Chondrocyte (in vitro differentiated cells): Measurements from ENCODE around the gene AIM2. TPM values are rescaled to one million over a fixed set of nuclear protein-coding genes. Genes with fewer than 3 reads are reported as not detected.

Experiments used
- DNase-seq: peaks from one replicate; pipeline ENCODE4 v3.0.0; 2021; ENCODE audit warnings: mixed read lengths, low spot score
- H3K27ac Mint-ChIP-seq: one replicate; pipeline ENCODE4 v1.8.0; 2021; ENCODE audit warnings: mild to moderate bottlenecking, moderate library complexity, mixed read lengths; ENCODE audit not compliant: unreplicated experiment
- H3K27me3 Mint-ChIP-seq: 2 replicates; pipeline ENCODE4 v1.8.0; 2021; ENCODE audit warnings: low read depth, mixed read lengths
- H3K36me3 Mint-ChIP-seq: 2 replicates; pipeline ENCODE4 v1.8.0; 2021; ENCODE audit warnings: low read depth, mixed read lengths
- H3K4me1 Mint-ChIP-seq: 2 replicates; pipeline ENCODE4 v1.8.0; 2021; ENCODE audit warnings: low read depth, mild to moderate bottlenecking, mixed read lengths
- H3K4me3 Mint-ChIP-seq: one replicate; pipeline ENCODE4 v1.8.0; 2021; ENCODE audit warnings: mild to moderate bottlenecking, moderate library complexity, mixed read lengths; ENCODE audit not compliant: unreplicated experiment
- H3K9me3 Mint-ChIP-seq: 2 replicates; pipeline ENCODE4 v1.8.0; 2021; ENCODE audit warnings: low read depth, mixed read lengths
- total RNA-seq: library from RNA; stranded (reverse); gene quantifications from 3 replicates; pipeline ENCODE4 v1.2.1, GENCODE V29; 2021
- TF ChIP-seq, protein P1 (sequence below): fragments of 200-600 bp; sonication (generic); IDR thresholded peaks from 2 replicates; pipeline ENCODE4 v1.5.0; 2021; ENCODE audit warnings: antibody characterized with exemption, mild to moderate bottlenecking, moderate library complexity

AIM2 gene
- total RNA-seq, 1 donor from 2014 or later, result not detected

DNA sequence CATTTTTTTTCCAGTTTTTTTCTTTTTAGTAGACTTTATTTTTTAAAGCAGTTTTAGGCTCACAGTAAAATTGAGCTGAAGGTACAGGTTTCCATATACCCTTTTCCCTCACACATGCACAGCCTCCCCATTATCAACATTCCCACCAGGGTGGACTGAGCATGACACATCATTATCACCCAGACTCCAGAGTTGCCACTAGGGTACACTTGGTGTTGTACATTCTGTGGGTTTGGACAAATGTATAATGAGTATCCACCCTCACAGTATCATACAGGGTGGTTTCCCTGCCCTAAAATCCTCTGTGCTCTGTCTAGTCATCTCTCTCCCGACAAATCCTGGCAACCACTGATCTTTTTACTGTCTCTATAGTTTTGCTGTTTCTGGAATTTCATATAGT is 3.0 kb upstream of the AIM2 start:
- no peak for DNase-seq
- Mint-ChIP-seq H3K4me3 (no peak overlapping the region), H3K27ac (no peak overlapping the region), H3K9me3 (no peaks in the 10 kb centered on the region), H3K36me3 (no peaks in the 10 kb centered on the region), H3K27me3 (peaks cover 52% of the 10 kb centered on the region), H3K4me1 (no peaks in the 10 kb centered on the region)
- TF ChIP-seq, protein P1, sequence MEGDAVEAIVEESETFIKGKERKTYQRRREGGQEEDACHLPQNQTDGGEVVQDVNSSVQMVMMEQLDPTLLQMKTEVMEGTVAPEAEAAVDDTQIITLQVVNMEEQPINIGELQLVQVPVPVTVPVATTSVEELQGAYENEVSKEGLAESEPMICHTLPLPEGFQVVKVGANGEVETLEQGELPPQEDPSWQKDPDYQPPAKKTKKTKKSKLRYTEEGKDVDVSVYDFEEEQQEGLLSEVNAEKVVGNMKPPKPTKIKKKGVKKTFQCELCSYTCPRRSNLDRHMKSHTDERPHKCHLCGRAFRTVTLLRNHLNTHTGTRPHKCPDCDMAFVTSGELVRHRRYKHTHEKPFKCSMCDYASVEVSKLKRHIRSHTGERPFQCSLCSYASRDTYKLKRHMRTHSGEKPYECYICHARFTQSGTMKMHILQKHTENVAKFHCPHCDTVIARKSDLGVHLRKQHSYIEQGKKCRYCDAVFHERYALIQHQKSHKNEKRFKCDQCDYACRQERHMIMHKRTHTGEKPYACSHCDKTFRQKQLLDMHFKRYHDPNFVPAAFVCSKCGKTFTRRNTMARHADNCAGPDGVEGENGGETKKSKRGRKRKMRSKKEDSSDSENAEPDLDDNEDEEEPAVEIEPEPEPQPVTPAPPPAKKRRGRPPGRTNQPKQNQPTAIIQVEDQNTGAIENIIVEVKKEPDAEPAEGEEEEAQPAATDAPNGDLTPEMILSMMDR, result no peak

DNA sequence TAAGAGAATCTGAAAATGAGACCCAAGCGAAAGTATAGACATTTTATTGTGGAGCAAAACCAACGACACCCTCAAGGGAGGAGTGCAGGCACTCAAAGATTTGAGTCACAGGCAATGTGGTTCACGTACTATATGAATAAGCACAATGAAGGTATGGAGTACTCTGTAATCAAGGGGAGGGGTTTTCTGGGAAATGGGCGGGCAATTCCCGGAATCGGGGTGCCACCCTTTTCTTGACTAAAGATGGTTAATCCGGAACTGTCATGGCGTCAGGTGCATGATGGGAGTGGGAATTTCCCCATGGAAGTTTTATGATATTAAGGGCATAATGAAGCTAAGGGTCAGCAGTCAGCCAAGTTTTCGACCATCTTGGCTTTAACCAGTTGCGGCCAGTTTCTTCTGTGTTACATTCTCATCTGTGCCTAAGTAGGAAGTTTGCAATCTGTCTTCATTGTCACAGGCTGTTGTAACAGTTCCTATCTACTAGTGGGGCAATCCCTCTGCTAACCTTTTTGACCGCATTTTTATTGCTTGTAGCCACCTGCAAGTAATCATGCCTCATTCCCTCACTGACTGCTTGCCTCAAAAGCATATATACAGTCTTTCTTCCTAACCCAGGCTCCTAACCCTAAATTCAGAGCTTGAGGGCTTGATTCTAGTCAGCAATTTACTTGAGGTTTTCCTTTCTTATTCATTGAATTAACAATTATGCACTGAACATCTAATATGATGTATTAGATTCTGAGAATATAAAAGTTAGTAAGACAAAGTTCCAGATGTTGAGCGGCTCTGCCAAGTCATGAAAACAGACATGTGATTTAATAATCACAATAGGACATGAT is 775 bp upstream of the AIM2 start:
- Mint-ChIP-seq H3K4me1 (no peaks in the 10 kb centered on the region), H3K27ac (no peak overlapping the region), H3K9me3 (no peaks in the 10 kb centered on the region), H3K27me3 (peaks cover 48% of the 10 kb centered on the region), H3K4me3 (no peak overlapping the region), H3K36me3 (no peaks in the 10 kb centered on the region)
- DNase-seq, result no peak
- TF ChIP-seq, protein P1, result no peak

DNA sequence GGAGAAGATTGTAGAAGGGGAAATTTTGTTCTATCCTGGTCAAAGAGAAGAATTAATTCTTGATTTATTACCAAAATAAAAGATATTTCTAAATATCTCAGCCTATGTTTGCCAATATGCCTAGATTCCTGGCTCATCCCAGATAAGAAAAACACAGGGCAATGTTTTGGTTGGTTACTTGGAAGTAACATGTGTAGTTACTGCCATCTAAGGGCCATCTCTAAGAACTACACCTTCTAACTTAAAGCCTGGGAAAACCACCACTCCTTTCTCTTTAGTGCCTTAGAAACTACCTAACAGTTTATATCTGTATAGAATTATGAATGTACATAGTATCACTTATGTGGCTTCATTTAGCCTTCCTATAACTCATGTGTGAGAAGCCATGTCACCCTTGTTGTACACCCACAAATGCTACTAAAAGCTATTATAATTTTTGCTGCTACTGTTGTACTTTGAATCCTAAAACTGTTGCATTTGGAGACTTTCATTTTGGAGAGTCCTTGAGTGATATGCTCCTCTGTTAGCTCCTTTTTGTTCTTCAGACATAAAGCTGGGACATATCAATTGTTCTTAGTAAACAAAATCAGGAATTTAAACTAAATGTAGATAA is 4.5 kb downstream of the AIM2 start:
- H3K27me3 Mint-ChIP-seq, result peaks cover 21% of the 10 kb centered on the region
- TF ChIP-seq, protein P1, result peak; percentile 84

DNA sequence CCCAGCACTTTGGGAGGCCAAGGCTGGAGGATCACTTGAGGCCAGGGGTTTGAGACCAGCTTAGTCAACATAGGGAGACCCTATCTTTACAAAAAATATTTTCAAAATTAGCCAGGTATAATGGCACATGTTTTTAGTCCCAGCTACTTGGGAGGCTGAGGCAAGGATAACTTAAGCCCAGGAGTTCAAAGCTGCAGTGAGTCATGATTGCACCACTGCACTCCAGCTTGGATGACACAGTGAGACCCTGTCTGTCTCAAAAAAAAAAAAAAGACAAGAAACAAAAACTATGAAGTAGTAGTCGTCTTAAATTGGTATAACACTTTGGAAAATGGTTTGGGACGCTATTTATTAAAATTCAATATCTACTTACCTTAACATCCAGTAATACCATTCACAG is 7.7 kb downstream of the AIM2 start:
- Mint-ChIP-seq H3K9me3 (no peaks in the 10 kb centered on the region), H3K4me1 (no peaks in the 10 kb centered on the region), H3K4me3 (no peak overlapping the region), H3K36me3 (no peaks in the 10 kb centered on the region), H3K27ac (no peak overlapping the region), H3K27me3 (peaks cover 9% of the 10 kb centered on the region)
- no peak for DNase-seq
- TF ChIP-seq, protein P1, result no peak

More for the DNA sequence above, 4.5 kb downstream of the AIM2 start:
- DNase-seq, result no peak
- Mint-ChIP-seq H3K36me3 (no peaks in the 10 kb centered on the region), H3K4me3 (no peak overlapping the region), H3K9me3 (no peaks in the 10 kb centered on the region), H3K4me1 (no peaks in the 10 kb centered on the region), H3K27ac (no peak overlapping the region)

DNA sequence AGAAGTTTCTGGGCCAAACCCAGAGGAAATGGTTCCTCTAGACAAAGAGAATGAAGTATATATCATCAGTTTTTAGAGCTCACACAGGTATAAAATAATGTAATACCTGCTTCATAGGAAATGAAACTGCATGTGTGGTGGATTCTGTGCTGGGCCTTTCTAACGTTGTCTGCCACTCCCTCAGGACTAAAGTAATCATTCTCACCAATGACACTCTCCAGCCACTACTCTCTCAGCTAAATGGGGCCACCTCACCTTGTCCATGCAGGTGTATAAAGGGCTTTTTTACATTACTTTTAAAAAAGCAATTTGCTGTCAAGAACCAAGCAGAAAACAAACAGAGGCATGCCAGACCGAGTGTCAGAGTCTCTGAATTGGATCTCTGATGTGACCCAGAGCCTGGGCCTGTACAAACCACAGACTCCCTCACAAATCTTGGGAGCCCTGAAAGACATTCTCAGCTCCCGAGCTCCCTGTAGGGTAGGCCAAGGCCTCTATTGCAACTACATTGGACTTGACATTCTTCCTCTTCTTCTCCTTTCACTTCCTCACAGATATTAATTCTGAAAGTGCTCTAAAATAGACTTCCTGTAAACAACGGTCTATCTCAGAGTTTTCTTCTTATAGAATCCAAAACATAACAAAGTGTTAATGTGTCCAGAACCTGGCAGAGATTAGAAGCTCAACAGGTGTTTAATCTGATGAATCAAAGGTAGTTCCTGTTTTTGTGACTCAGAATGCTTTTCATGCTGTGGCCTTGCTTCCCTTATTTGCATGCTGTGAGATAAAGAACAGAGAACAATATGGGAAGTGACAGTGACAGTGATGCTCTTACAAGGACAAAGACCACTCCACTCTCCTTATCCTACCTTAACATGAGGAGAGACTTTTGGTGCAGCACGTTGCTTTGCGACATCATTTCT is 8.6 kb downstream of the AIM2 start:
- no peaks in the 10 kb centered on the region for H3K9me3 Mint-ChIP-seq
- H3K4me1 Mint-ChIP-seq, result no peaks in the 10 kb centered on the region
- no peak overlapping the region for H3K27ac Mint-ChIP-seq
- TF ChIP-seq, protein P1, result no peak
- H3K36me3 Mint-ChIP-seq, result no peaks in the 10 kb centered on the region
- H3K4me3 Mint-ChIP-seq, result no peak overlapping the region
- H3K27me3 Mint-ChIP-seq, result peaks cover 12% of the 10 kb centered on the region
- no peak for DNase-seq
